K562 (cell line): ENCODE data around the gene ITGAD. TPM values are rescaled to one million over a fixed set of nuclear protein-coding genes. Genes with fewer than 3 reads are reported as not detected.

ENCODE experiments used
- ATAC-seq: fragments of 200-7000 bp; cut with Tn5 transposase; 3 replicates; pipeline ENCODE4 v1.9.1; 2020; ENCODE audit warnings: moderate library complexity
- BruUV-seq: library from RNA; stranded (reverse); fragments of 400-500 nt; replicated peaks from 2 replicates; lab custom pipeline; 2021; lab: Mats Ljungman, UMichigan
- CTCF ChIA-PET: fragments of 300-600 bp; formaldehyde crosslinking; extraction: SDS; loops from one replicate; lab custom pipeline; 2021; ENCODE audit warnings: low intra/inter-chr PET ratio; lab: Yijun Ruan, JAX
- POLR2A ChIA-PET: fragments of 300-600, 350-650 bp; sonication (Branson Sonifier 250); formaldehyde crosslinking; extraction: SDS; loops from one replicate; lab custom pipeline; 2021; ENCODE audit warnings: antibody characterized with exemption, inconsistent platforms; lab: Yijun Ruan, JAX
- DNase-seq, 4 experiments: peaks; one replicate each; pipeline versions ENCODE4 v3.0.0 to v3.0.0-alpha.2; 2011 to 2018; ENCODE audit warnings: low spot score in 3 of 4, mixed read lengths in 3 of 4; ENCODE audit errors: extremely low read depth in 1 of 4
- FAIRE-seq: peaks from 2 replicates; lab custom pipeline; 2011; peaks lifted over from hg19 to GRCh38; lab: Jason Lieb, UNC
- H2AFZ ChIP-seq: 2 replicates; pipeline ENCODE4 v1.6.0; 2011; ENCODE audit warnings: low read depth, low read length, control low read depth, inconsistent platforms
- H3K27ac ChIP-seq: fragments of 200-600 bp; 3 replicates; pipeline ENCODE4 v1.8.0; 2011; ENCODE audit warnings: low read depth, mild to moderate bottlenecking, control low read depth, inconsistent platforms, low read length, moderate library complexity, mixed read lengths; ENCODE audit errors: extremely low read depth
- H3K27me3 ChIP-seq, 2 experiments: fragments of 300-600 bp in 1 of 2; 2 replicates in 1 of 2; 3 replicates in 1 of 2; pipeline versions ENCODE4 v1.6.0 to v1.8.0; 2011; ENCODE audit warnings: inconsistent platforms in 2 of 2, low read length in 2 of 2, mild to moderate bottlenecking in 1 of 2, mixed read lengths in 1 of 2, moderate library complexity in 1 of 2; ENCODE audit not compliant: control insufficient read depth in 2 of 2, insufficient read depth in 2 of 2
- H3K36me3 ChIP-seq: fragments of 300-600 bp; 3 replicates; pipeline ENCODE4 v1.8.0; 2011; ENCODE audit warnings: mild to moderate bottlenecking, low read length, inconsistent platforms; ENCODE audit not compliant: control insufficient read depth, insufficient read depth
- H3K4me1 ChIP-seq, 2 experiments: fragments of 200-600 bp in 1 of 2; replicated peaks in 1 of 2; 2 replicates in 1 of 2; 3 replicates in 1 of 2; pipeline versions ENCODE4 v1.5.1 to v1.8.0; 2011; ENCODE audit warnings: inconsistent platforms in 2 of 2, low read length in 2 of 2, mild to moderate bottlenecking in 1 of 2, mixed read lengths in 1 of 2, moderate library complexity in 1 of 2; ENCODE audit not compliant: control insufficient read depth in 2 of 2, insufficient read depth in 2 of 2
- H3K4me2 ChIP-seq: 2 replicates; pipeline ENCODE4 v1.6.1; 2011; ENCODE audit warnings: low read length, control low read depth, inconsistent platforms, mixed read lengths; ENCODE audit not compliant: insufficient read depth
- H3K4me3 ChIP-seq: fragments of 200-600 bp; sonication (generic), shearing (Covaris generic); 2 replicates; pipeline ENCODE4 v1.5.1; 2016; ENCODE audit warnings: control low read depth, inconsistent platforms
- H3K79me2 ChIP-seq: fragments of 200-600 bp; 3 replicates; pipeline ENCODE4 v1.8.0; 2011; ENCODE audit warnings: low read length, inconsistent platforms; ENCODE audit not compliant: control insufficient read depth, insufficient read depth
- H3K9ac ChIP-seq, 2 experiments: 2 replicates each; pipeline versions ENCODE4 v1.6.0 to v1.6.1; 2011; ENCODE audit warnings: low read depth in 2 of 2, low read length in 2 of 2, control low read depth in 1 of 2, inconsistent platforms in 1 of 2, mild to moderate bottlenecking in 1 of 2, mixed read lengths in 1 of 2; ENCODE audit not compliant: insufficient read depth in 1 of 2
- H3K9me1 ChIP-seq: one replicate; pipeline ENCODE4 v1.6.0; 2011; ENCODE audit warnings: inconsistent platforms, mild to moderate bottlenecking, low read length, moderate library complexity; ENCODE audit not compliant: control insufficient read depth, insufficient read depth
- H3K9me3 ChIP-seq: replicated peaks from 2 replicates; pipeline ENCODE4 v1.5.1; 2011; ENCODE audit warnings: low read depth, low read length, inconsistent platforms; ENCODE audit not compliant: control insufficient read depth, insufficient read depth
- H4K20me1 ChIP-seq: replicated peaks from 2 replicates; pipeline ENCODE4 v1.6.1; 2011; ENCODE audit warnings: low read length, inconsistent platforms, mixed read lengths; ENCODE audit not compliant: control insufficient read depth, insufficient read depth
- DACH1 ChIP-seq: fragments of 450-650 bp; IDR thresholded peaks from 2 replicates; pipeline ENCODE4 v1.6.1; 2018; ENCODE audit not compliant: partially characterized antibody
- EGR1 ChIP-seq: fragments of 450-650 bp; conservative IDR thresholded peaks from 2 replicates; pipeline ENCODE4 v1.6.1; 2017; ENCODE audit warnings: mild to moderate bottlenecking
- JUNB ChIP-seq: fragments of 450-650 bp; formaldehyde crosslinking; conservative IDR thresholded peaks from 2 replicates; pipeline ENCODE4 v1.4.0; 2020; ENCODE audit warnings: mild to moderate bottlenecking
- TOE1 ChIP-seq, 2 experiments: fragments of 450-650 bp in 1 of 2; sonication (generic) in 1 of 2; formaldehyde crosslinking in 1 of 2; IDR thresholded peaks; 2 replicates each; pipeline versions ENCODE4 v1.7.1 to v1.8.0; 2016 to 2022; ENCODE audit warnings: borderline replicate concordance in 2 of 2, mild to moderate bottlenecking in 2 of 2, antibody characterized with exemption in 1 of 2, inconsistent platforms in 1 of 2, low read depth in 1 of 2, missing genetic modification reagents in 1 of 2, moderate library complexity in 1 of 2
- TRIM25 ChIP-seq: fragments of 450-650 bp; IDR thresholded peaks from 2 replicates; pipeline ENCODE4 v1.7.0; 2016; ENCODE audit warnings: borderline replicate concordance
- ZNF316 ChIP-seq: fragments of 450-650 bp; IDR thresholded peaks from 2 replicates; pipeline ENCODE4 v1.6.1; 2016
- ZSCAN32 ChIP-seq: fragments of 450-650 bp; formaldehyde crosslinking; IDR thresholded peaks from 2 replicates; pipeline ENCODE4 v1.4.0; 2020; ENCODE audit warnings: mild to moderate bottlenecking, moderate library complexity
- WGBS: fragments of 100-300 bp; shearing (Covaris generic); methylation state at CpG from one replicate; pipeline ENCODE4 v1.1.6; 2016; ENCODE audit warnings: low coverage, mixed read lengths; ENCODE audit not compliant: insufficient coverage; ENCODE audit errors: missing lambda C conversion rate; 5-methylcytosine and 5-hydroxymethylcytosine counted together
- in situ Hi-C: fragments of 300-500 bp; cut with MboI; formaldehyde crosslinking; loops from 4 replicates; pipeline ENCODE4 v1.15.0; 2018; ENCODE audit warnings: inconsistent platforms, mixed read lengths
- intact Hi-C: fragments of 100-400 bp; cut with micrococcal nuclease; formaldehyde crosslinking; loops from 2 replicates; pipeline ENCODE4 v1.14.2; 2022
- polyA plus RNA-seq, 8 experiments: library from polyadenylated mRNA; depleted of rRNA in 4 of 8; stranded (reverse) in 5 of 8; unstranded in 3 of 8; fragments of >200 nt; fragmentation: Nextera tagmentation in 2 of 8; fragmentation: Illumina TruSeq in 1 of 8; extraction: Ambion mirVana in 2 of 8; extraction: Trizol in 1 of 8; gene quantifications; 2 replicates each; pipeline versions ENCODE4 v1.2.1 to v1.2.3, GENCODE V29; 2011 to 2014; ENCODE audit warnings: inconsistent platforms in 1 of 8, missing spikeins in 1 of 8
- total RNA-seq, 7 experiments: library from RNA; depleted of rRNA in 6 of 7; stranded (reverse); fragments of >200 nt in 6 of 7; fragmentation: Illumina TruSeq in 2 of 7; extraction: Trizol in 2 of 7; gene quantifications; 2 replicates each; pipeline versions ENCODE4 v1.2.1 to v1.2.3, GENCODE V29; 2011 to 2021; ENCODE audit warnings: low replicate concordance in 1 of 7

The ITGAD gene
- total and polyA plus RNA-seq, 9 of the 15 experiments (the other 6 are each of a cell fraction or from before 2014, with no cell fraction given), result not detected

- peak; percentile 40 for TF ChIP-seq DACH1
- no peak for TF ChIP-seq TOE1 (IDR thresholded peaks at IDR 0.05; ENCODE audit: borderline replicate concordance)
- TF ChIP-seq TOE1 (CRISPR knock-in tag; IDR thresholded peaks at IDR 0.05; ENCODE audit: borderline replicate concordance, low read depth), result no peak
- TF ChIP-seq ZNF316, result peak; percentile 71
- no peak for TF ChIP-seq JUNB (CRISPR knock-in tag)
- no peak for TF ChIP-seq ZSCAN32 (CRISPR knock-in tag)
Measured at GRCh38 chr16:31382485-31383161, 10.5 kb upstream of the ITGAD start (continued).

- no TSS peak for BruUV-seq
- no peak for TF ChIP-seq TRIM25
- peak; percentile 22; the same call in 1 of the 2 replicates for TF ChIP-seq EGR1
- H3K4me2 ChIP-seq, result no peak overlapping the region
- ATAC-seq (no peak), DNase-seq (no peak), FAIRE-seq (no peak)
- intact Hi-C loops (loop anchor here (10.0 kb wide), 3 partner anchors 59 to 489 kb away; partner anchors contain the start of genes ZNF267 and ZNF843), in situ Hi-C loops (loop anchor here (10.0 kb wide), 1 partner anchor 309 kb away; no protein-coding TSS in a partner anchor)
- H2AFZ ChIP-seq, result no peak overlapping the region
- H3K4me1 ChIP-seq, result peaks cover 0 to 5% of the 10 kb centered on the region in 2 experiments; a peak in 2 of 5 replicates
- H4K20me1 ChIP-seq, result no peaks in the 10 kb centered on the region
- H3K27ac ChIP-seq, result no peak overlapping the region
- no peak overlapping the region for H3K4me3 ChIP-seq
- H3K79me2 ChIP-seq, result no peaks in the 10 kb centered on the region
- no peaks in the 10 kb centered on the region for H3K9me1 ChIP-seq
- POLR2A ChIA-PET, result interaction anchor here (0.9 to 1.0 kb wide), 2 partner anchors 9 to 203 kb away, joined by 3 read pairs; no protein-coding TSS in a partner anchor
- peaks cover 11 to 40% of the 10 kb centered on the region in 2 experiments for H3K27me3 ChIP-seq
- CTCF ChIA-PET, result no interaction called here
- WGBS, result 8% methylated on average over 4 of the region's 4 CpGs
- H3K9ac ChIP-seq, result no peak overlapping the region
- H3K9me3 ChIP-seq, result no peaks in the 10 kb centered on the region
- H3K36me3 ChIP-seq, result no peaks in the 10 kb centered on the region
Measured at GRCh38 chr16:31385680-31386079, 7.5 kb upstream of the ITGAD start.
